H1 (cell line): ENCODE data around the gene PTPRC. TPM values are rescaled to one million over a fixed set of nuclear protein-coding genes. Genes with fewer than 3 reads are reported as not detected.

Experiments
- CTCF ChIA-PET: fragments of 300-600 bp; sonication (Branson Sonifier 250); formaldehyde crosslinking; loops from one replicate; lab custom pipeline; 2021; ENCODE audit not compliant: partially characterized antibody; lab: Charles Lee
- POLR2A ChIA-PET: fragments of 300-600 bp; sonication (Branson Sonifier 250); formaldehyde crosslinking; loops from one replicate; lab custom pipeline; 2021; ENCODE audit warnings: inconsistent platforms; ENCODE audit not compliant: partially characterized antibody; lab: Charles Lee
- DNase-seq, 2 experiments: peaks; one replicate each; pipeline versions ENCODE4 v3.0.0 to v3.0.0-alpha.2; 2010 to 2022; ENCODE audit warnings: low spot score in 2 of 2, low read depth in 1 of 2, mixed read lengths in 1 of 2
- FAIRE-seq: peaks from 2 replicates; lab custom pipeline; 2011; peaks lifted over from hg19 to GRCh38; lab: Jason Lieb, UNC
- H2AFZ ChIP-seq: 2 replicates; pipeline ENCODE4 v1.8.1; 2012; ENCODE audit warnings: low read length, inconsistent platforms
- H2AK5ac ChIP-seq: 2 replicates; pipeline ENCODE4 v1.6.1; 2013; ENCODE audit warnings: low read depth, low read length
- H2BK120ac ChIP-seq: replicated peaks from 2 replicates; pipeline ENCODE3; 2013; ENCODE audit warnings: low read depth, low read length, inconsistent platforms
- H2BK12ac ChIP-seq: 2 replicates; pipeline ENCODE4 v1.6.1; 2013; ENCODE audit warnings: low read depth, low read length
- H2BK15ac ChIP-seq: 2 replicates; pipeline ENCODE4 v1.6.1; 2013; ENCODE audit warnings: low read length
- H2BK20ac ChIP-seq: 2 replicates; pipeline ENCODE4 v1.6.1; 2013; ENCODE audit warnings: low read length
- H2BK5ac ChIP-seq: 2 replicates; pipeline ENCODE4 v1.6.1; 2013; ENCODE audit warnings: low read depth, low read length
- H3K14ac ChIP-seq: 2 replicates; pipeline ENCODE4 v1.6.1; 2013; ENCODE audit warnings: inconsistent platforms; ENCODE audit not compliant: insufficient read length
- H3K18ac ChIP-seq: 2 replicates; pipeline ENCODE4 v1.6.1; 2013; ENCODE audit warnings: low read length; ENCODE audit errors: extremely low read depth
- H3K23ac ChIP-seq: 2 replicates; pipeline ENCODE4 v1.6.1; 2013; ENCODE audit warnings: inconsistent platforms; ENCODE audit not compliant: insufficient read length
- H3K23me2 ChIP-seq: 2 replicates; pipeline ENCODE4 v1.6.1; 2013; ENCODE audit warnings: low read depth, low read length
- H3K27ac ChIP-seq: 2 replicates; pipeline ENCODE4 v1.6.1; 2011; ENCODE audit warnings: low read depth, low read length, inconsistent platforms
- H3K27me3 ChIP-seq, 4 experiments: replicated peaks in 1 of 4; 1 replicate in 1 of 4; 2 replicates in 3 of 4; pipeline versions ENCODE4 v1.6.1 to v1.8.1; 2011 to 2013; ENCODE audit warnings: low read length in 3 of 4, mild to moderate bottlenecking in 3 of 4, inconsistent platforms in 2 of 4, mixed read lengths in 2 of 4, moderate library complexity in 1 of 4; ENCODE audit not compliant: control insufficient read depth in 3 of 4, insufficient read depth in 3 of 4; ENCODE audit errors: extremely low read depth in 1 of 4
- H3K36me3 ChIP-seq, 4 experiments: 2 replicates each; pipeline versions ENCODE4 v1.6.1 to v1.8.1; 2011 to 2013; ENCODE audit warnings: mild to moderate bottlenecking in 4 of 4, low read length in 3 of 4, moderate library complexity in 2 of 4, control low read depth in 1 of 4, inconsistent platforms in 1 of 4; ENCODE audit not compliant: insufficient read depth in 4 of 4, control insufficient read depth in 2 of 4
- H3K4ac ChIP-seq: replicated peaks from 2 replicates; pipeline ENCODE3; 2013; ENCODE audit warnings: low read length, low read depth, mixed read lengths, inconsistent platforms; ENCODE audit not compliant: insufficient read length
- H3K4me1 ChIP-seq, 4 experiments: replicated peaks in 1 of 4; 1 replicate in 1 of 4; 2 replicates in 3 of 4; pipeline versions ENCODE4 v1.6.1 to v1.8.1; 2011 to 2013; ENCODE audit warnings: low read length in 3 of 4, inconsistent platforms in 2 of 4, mixed read lengths in 1 of 4; ENCODE audit not compliant: insufficient read depth in 4 of 4, control insufficient read depth in 3 of 4
- H3K4me2 ChIP-seq, 2 experiments: 2 replicates each; pipeline versions ENCODE4 v1.6.1 to v1.8.1; 2011 to 2013; ENCODE audit warnings: low read depth in 2 of 2, low read length in 2 of 2, control low read depth in 1 of 2, inconsistent platforms in 1 of 2, mild to moderate bottlenecking in 1 of 2; ENCODE audit not compliant: insufficient read depth in 1 of 2
- H3K4me3 ChIP-seq, 4 experiments: fragments of 200-600, 300-600 bp in 1 of 4; sonication (generic), shearing (Covaris generic), sonication (Bioruptor Twin) in 1 of 4; 2 replicates each; pipeline versions ENCODE4 v1.5.1 to v1.8.1; 2011 to 2016; ENCODE audit warnings: low read length in 4 of 4, low read depth in 3 of 4, control low read depth in 2 of 4, inconsistent platforms in 2 of 4, mild to moderate bottlenecking in 2 of 4, mixed read lengths in 1 of 4, moderate library complexity in 1 of 4; ENCODE audit not compliant: insufficient read depth in 2 of 4; ENCODE audit errors: extremely low read depth in 1 of 4
- H3K56ac ChIP-seq: replicated peaks from 2 replicates; pipeline ENCODE3; 2013; ENCODE audit warnings: low read depth, mild to moderate bottlenecking, mixed read lengths, low read length, inconsistent platforms; ENCODE audit not compliant: insufficient read length
- H3K79me1 ChIP-seq: 2 replicates; pipeline ENCODE4 v1.6.1; 2013; ENCODE audit warnings: low read depth, low read length, control low read depth
- H3K79me2 ChIP-seq, 2 experiments: 2 replicates each; pipeline versions ENCODE4 v1.6.1 to v1.8.1; 2012 to 2013; ENCODE audit warnings: low read length in 2 of 2, mild to moderate bottlenecking in 2 of 2, inconsistent platforms in 1 of 2; ENCODE audit not compliant: insufficient read depth in 2 of 2, control insufficient read depth in 1 of 2
- H3K9ac ChIP-seq, 4 experiments: replicated peaks in 1 of 4; 1 replicate in 1 of 4; 2 replicates in 3 of 4; pipeline versions ENCODE4 v1.6.1 to v1.8.1; 2011 to 2013; ENCODE audit warnings: low read depth in 3 of 4, low read length in 3 of 4, control low read depth in 2 of 4, mild to moderate bottlenecking in 2 of 4, moderate library complexity in 2 of 4, inconsistent platforms in 1 of 4; ENCODE audit errors: extremely low read depth in 1 of 4
- H3K9me3 ChIP-seq, 2 experiments: 2 replicates each; pipeline versions ENCODE4 v1.6.1 to v1.8.1; 2012 to 2013; ENCODE audit warnings: mild to moderate bottlenecking in 2 of 2, moderate library complexity in 2 of 2, control low read depth in 1 of 2, inconsistent platforms in 1 of 2, low read depth in 1 of 2, low read length in 1 of 2, mixed read lengths in 1 of 2; ENCODE audit not compliant: insufficient read depth in 2 of 2
- H4K20me1 ChIP-seq, 2 experiments: replicated peaks in 1 of 2; 2 replicates each; pipeline versions ENCODE3 to v1.8.1; 2011 to 2013; ENCODE audit warnings: inconsistent platforms in 2 of 2, low read length in 2 of 2, mild to moderate bottlenecking in 1 of 2; ENCODE audit not compliant: insufficient read depth in 2 of 2, control insufficient read depth in 1 of 2
- H4K5ac ChIP-seq: 2 replicates; pipeline ENCODE4 v1.6.1; 2013; ENCODE audit warnings: low read length, low read depth, mixed read lengths, inconsistent platforms; ENCODE audit not compliant: insufficient read length
- H4K8ac ChIP-seq: 2 replicates; pipeline ENCODE4 v1.8.0; 2013; ENCODE audit warnings: mild to moderate bottlenecking, moderate library complexity, low read length, inconsistent platforms; ENCODE audit not compliant: insufficient read depth; ENCODE audit errors: extremely low read depth
- H4K91ac ChIP-seq: replicated peaks from 2 replicates; pipeline ENCODE3; 2013; ENCODE audit warnings: low read length, mixed read lengths, inconsistent platforms; ENCODE audit not compliant: insufficient read length
- BRCA1 ChIP-seq: IDR thresholded peaks from 2 replicates; pipeline ENCODE4 v1.6.1; 2012; ENCODE audit warnings: low read depth, low read length, improper control_type of control experiment
- RAD21 ChIP-seq, 2 experiments: IDR thresholded peaks in 1 of 2; conservative IDR thresholded peaks in 1 of 2; 2 replicates each; pipeline ENCODE4 v1.6.1; 2011; ENCODE audit warnings: low read depth in 2 of 2, low read length in 2 of 2, improper control_type of control experiment in 1 of 2, inconsistent platforms in 1 of 2, mild to moderate bottlenecking in 1 of 2, moderate library complexity in 1 of 2
- TAF7 ChIP-seq: optimal IDR thresholded peaks from 2 replicates; pipeline ENCODE3; 2011; ENCODE audit warnings: low read depth, mild to moderate bottlenecking, inconsistent platforms, low read length, moderate library complexity, borderline replicate concordance
- TEAD4 ChIP-seq: IDR thresholded peaks from 2 replicates; pipeline ENCODE4 v1.6.1; 2012; ENCODE audit warnings: low read depth, low read length, inconsistent platforms, mixed read lengths
- polyA plus RNA-seq, 7 experiments: library from polyadenylated mRNA; depleted of rRNA in 3 of 7; stranded (reverse) in 5 of 7; unstranded in 2 of 7; fragments of >200 nt in 5 of 7; fragments of 200-250 nt in 2 of 7; gene quantifications; 1 replicate in 5 of 7; 2 replicates in 1 of 7; 4 replicates in 1 of 7; pipeline versions ENCODE4 v1.2.1 to v1.2.3, GENCODE V29; 2011 to 2013; ENCODE audit warnings: missing spikeins in 2 of 7, mixed read lengths in 2 of 7
- total RNA-seq: library from RNA; stranded (reverse); fragmentation: NEBNext Ultra II Directional; extraction: Animal tissue kit (Norgen Biotek cat#: 25700); gene quantifications from 2 replicates; pipeline ENCODE4 v1.2.1, GENCODE V29; 2021

Gene PTPRC
- total and polyA plus RNA-seq, 2 of the 8 experiments (the other 6 are each of a cell fraction or from before 2014, with no cell fraction given): 0.05 TPM; not detected in 1

DNA sequence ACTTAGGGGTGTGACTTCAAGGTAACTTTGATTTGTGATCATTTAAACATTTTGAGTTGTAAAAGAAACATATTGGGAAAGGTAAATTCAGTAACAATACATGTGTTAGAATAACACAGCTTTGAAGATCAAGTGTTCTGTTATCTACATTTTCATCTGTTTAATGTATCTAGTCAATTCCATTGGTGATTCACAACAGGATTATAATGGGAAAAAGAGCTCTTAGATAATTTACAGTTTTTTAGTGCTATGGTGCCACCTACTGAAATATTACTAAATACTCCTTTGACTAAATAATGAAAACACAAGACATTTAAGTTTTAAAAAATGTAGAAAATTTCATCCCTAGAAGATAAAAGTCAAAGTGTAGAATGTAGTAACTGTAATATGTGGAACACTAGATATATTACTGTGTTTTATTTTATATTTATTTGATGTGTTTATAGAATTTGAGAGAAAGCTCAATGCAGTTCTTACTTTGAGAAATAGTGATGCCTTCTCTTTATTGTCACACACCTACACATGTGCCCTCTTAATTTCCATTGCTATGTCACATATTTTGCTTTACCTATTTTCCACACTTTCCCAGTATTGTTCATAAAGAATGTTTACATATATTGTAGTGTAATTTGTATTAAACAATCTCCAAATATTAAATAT is 47.4 kb downstream of the PTPRC start:
- Histone ChIP-seq H2AFZ (no peak overlapping the region), H4K91ac (no peak overlapping the region), H3K23ac (no peak overlapping the region), H3K4me2 (no peak overlapping the region), H3K14ac (no peak overlapping the region), H2BK12ac (no peak overlapping the region), H3K9me3 (no peaks in the 10 kb centered on the region), H3K79me1 (no peaks in the 10 kb centered on the region), H3K36me3 (no peaks in the 10 kb centered on the region), H3K27me3 (no peaks in the 10 kb centered on the region), H2BK5ac (no peak overlapping the region), H4K5ac (no peak overlapping the region), H3K4ac (no peak overlapping the region), H4K20me1 (no peaks in the 10 kb centered on the region), H3K9ac (no peak overlapping the region), H4K8ac (no peak overlapping the region), H3K27ac (no peak overlapping the region), H3K18ac (no peak overlapping the region), H2BK15ac (no peak overlapping the region), H2BK20ac (no peak overlapping the region), H3K4me1 (peaks cover 0 to 5% (median 2%) of the 10 kb centered on the region in 4 experiments; a peak in 3 of 7 replicates), H2AK5ac (no peak overlapping the region), H3K23me2 (no peaks in the 10 kb centered on the region), H3K4me3 (no peak overlapping the region), H3K56ac (no peak overlapping the region), H2BK120ac (no peak overlapping the region), H3K79me2 (no peaks in the 10 kb centered on the region)
- DNase-seq: no peak
- no peak for FAIRE-seq
- TF ChIP-seq TAF7: no peak
- peak in 1 of 2 experiments; percentile 49 for TF ChIP-seq RAD21 (IDR thresholded peaks at IDR 0.05 in 1 of 2, conservative IDR thresholded peaks at IDR 0.05 in 1 of 2; ENCODE audit: low read depth in 2 of 2, low read length in 2 of 2)
- no peak for TF ChIP-seq BRCA1
- TF ChIP-seq TEAD4: no peak
- CTCF ChIA-PET: interaction anchor here (0.6 to 1.6 kb wide), 8 partner anchors 13 to 1013 kb away, joined by 3 to 6 read pairs (median 4); no protein-coding TSS in a partner anchor
- POLR2A ChIA-PET: interaction anchor here (0.7 kb wide), 1 partner anchor 265 kb away, joined by 3 read pairs; no protein-coding TSS in a partner anchor
